ENCODE data around the gene YIPF2.
"Not testable (repeated sequence)": the region's sequence is repeated elsewhere in the genome, so short reads cannot be mapped to it uniquely, and the experiment has no call there.

Gene YIPF2

DNA sequence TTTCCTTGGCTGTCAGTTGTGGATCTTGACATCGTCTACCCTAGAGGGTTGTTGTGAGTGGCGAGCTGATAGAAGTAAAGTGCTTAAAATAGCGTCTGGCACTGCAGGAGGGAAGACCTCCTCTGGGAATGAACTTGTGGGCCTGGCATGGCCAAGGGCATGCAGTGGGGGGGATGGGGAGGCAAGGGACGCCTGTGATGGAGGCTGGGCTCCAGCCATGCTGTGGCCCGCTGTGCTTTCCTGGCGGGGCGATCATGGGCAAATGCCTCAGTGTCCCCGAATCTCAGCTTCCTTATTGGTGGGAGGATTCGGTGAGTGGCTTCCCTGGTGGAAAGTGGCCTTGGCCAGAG lies 46.4 kb downstream of the YIPF2 start:
- no peak for DNase-seq (ENCODE audit: low read depth, low spot score)
- no peak overlapping the region for H3K27ac ChIP-seq

DNA sequence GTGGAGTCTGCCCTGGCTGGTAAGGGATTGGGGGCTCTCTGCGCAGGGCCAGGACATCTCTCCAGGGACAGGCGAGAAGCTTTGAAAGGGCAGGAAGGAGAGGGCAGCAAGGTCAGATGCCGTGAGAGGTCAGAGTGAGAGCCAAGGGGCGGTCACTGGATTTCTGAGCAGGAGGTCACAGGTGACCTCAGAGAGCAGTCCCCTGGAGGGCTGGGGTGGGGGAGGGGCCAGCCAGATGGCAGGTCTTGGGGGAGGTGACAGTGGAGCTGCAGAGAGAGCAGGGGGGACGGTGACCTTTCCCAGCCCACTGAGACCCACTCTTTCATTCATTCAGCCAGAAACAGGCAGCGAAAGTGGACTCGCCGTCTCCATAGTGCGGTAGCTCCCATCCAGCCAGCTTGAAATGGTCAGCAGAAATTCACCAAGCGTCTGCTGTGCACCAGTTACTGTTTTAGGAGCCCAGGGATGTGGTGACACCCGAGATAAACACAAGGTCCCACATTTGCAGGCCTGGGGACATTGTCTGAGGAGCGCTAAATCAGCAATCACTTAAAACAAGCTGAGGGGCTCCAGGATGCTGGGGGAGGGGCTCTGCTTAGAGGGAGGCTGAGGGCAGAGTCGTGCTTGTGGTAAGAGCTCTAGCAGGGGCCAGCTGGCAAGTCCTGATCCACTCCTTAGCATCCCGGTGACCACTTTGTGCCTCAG lies 46.9 kb downstream of the YIPF2 start:
- no peak for DNase-seq (ENCODE audit: low read depth, low spot score)
- no peak overlapping the region for H3K27ac ChIP-seq

DNA sequence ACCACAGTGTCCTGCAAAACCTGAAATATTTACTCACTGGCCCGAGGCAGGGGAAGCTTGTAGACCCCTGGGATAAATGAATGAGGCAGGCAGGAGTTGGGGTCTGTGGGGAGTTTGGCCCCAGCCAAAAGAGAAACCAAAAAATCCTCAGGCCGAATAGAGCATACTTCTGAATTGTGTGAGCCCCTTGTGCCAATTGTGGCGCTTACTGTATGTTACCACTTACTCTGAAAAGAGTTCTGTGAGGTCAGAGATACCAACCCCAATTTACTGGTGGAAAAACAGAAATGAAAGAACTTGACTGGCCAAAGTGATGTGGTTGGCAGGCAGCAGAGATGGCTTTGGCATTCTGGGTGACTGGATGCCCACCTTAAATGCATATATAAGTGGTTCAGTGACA lies 50.2 kb downstream of the YIPF2 start:
- DNase-seq (ENCODE audit: low read depth, low spot score): no peak
- H3K27ac ChIP-seq: no peak overlapping the region

DNA sequence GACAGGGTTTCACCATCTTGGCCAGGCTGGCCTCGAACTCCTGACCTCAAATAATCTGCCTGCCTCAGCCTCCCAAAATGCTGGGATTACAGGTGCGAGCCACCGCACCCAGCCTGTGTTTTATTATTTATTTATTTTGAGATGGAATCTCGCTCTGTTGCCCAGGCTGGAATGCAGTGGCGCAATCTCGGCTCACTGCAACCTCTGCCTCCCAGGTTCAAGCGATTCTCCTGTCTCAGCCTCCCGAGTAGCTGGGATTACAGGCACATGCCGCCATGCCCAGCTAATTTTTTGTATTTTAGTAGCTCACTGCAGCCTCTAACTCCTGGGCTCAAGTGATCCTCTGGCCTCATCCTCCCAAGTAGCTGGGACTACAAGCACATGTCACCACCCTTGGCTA lies 50.8 kb downstream of the YIPF2 start:
- not testable (repeated sequence) for DNase-seq (ENCODE audit: low read depth, low spot score); H3K27ac ChIP-seq

DNA sequence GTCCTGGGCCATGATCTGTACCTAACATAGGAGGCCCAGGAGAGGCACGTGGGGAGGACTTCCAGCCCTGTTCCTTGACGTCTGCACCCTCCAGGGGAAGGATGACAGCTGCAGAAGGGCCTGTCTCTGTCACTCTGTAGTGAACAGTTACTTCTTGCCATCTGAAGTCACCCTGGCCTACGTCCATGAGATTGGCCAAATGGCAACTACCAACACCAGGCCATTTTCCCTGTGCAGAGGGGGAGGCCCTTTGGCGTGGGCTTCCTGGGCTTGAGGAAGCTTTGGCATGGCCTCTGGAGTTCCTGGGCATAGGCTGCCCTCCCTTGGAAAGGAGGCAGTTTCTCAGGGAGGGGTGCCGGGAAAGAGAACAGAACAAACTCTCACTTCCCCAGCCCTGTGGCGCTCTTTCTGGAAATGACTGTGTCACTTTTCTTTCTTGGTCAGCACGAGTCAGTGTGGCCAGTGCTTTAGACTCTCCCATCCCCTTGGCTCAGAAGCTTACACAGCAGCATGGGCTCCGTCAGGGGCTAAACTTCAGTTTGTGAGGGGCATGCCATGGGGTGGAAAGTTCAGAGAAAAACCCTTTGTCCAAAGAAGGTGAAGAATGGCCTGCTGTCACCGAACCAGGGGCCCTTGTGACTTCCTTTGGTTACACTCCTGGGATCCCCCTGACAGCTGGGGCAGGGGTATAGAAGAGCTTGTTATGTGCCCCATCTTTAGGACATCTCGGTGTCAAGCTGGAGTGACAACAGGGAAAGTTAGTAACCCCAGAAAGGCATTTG lies 51.8 kb downstream of the YIPF2 start:
- no peak for DNase-seq (ENCODE audit: low read depth, low spot score)
- no peak overlapping the region for H3K27ac ChIP-seq

DNA sequence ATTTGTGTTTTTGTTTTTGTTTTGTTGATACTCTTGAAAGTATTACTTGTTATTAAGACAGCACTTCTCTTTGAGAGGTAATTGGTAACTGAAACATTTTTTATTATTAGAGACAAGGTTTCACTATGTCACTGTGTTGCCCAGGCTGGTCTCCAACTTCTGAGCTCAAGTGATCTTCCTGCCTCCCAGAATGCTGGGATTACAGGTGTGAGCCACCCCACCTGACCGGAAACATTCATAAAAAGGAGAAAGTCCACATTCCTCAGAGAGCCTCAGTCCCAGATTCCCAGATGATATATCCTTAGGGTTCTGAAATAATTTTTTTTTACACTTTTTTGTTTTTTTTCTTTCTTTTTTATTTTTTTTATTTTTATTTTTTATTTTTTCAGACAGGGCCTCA lies 54.4 kb downstream of the YIPF2 start:
- no peak for DNase-seq (ENCODE audit: low read depth, low spot score)
- no peak overlapping the region for H3K27ac ChIP-seq

DNA sequence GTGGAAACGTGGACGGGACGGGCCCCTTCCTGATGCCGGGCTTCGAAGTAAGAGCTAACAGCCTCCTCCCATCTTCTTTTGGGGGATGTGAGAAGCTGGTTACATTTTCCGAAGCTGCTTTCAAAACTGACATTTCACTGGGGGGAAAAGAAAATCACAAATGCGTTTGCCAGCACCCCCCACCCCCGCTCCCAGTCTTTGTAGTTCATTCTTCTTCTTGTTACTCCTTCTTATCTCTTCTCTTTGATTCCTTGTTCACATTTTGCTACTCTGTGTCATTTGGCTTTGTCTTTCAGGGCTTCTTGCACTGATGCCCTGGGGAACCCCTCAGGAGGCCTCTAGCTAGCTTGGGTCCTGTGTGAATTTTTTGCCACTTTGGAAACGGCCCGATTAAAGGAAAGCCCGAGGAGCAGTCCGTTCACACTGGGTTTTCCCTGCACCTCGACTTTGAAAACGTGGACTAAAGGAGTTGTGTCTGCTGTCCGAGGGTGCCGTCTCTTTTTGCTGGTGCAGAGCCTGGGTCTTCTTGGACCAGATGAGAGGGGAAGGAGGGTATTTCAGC lies 55.8 kb downstream of the YIPF2 start:
- peak overlapping the region; percentile 54 for H3K27ac ChIP-seq
- no peak for DNase-seq (ENCODE audit: low read depth, low spot score)

Data from epithelial cell of prostate (primary cell).